Mucosa of gallbladder (tissue), 1 donor: ENCODE results near the gene KIFBP. TPM values are rescaled to one million over a fixed set of nuclear protein-coding genes. Genes with fewer than 3 reads are reported as not detected.
"Not testable (repeated sequence)": the region's sequence is repeated elsewhere in the genome, so short reads cannot be mapped to it uniquely, and the experiment has no call there.

Experiments
- DNase-seq: peaks from one replicate; pipeline ENCODE4 v3.0.0-alpha.2; 2020; ENCODE audit warnings: low spot score
- total RNA-seq: library from RNA; stranded (reverse); gene quantifications from one replicate; pipeline ENCODE4 v1.2.1, GENCODE V29; 2021
- donor health status: DM: no; HTN: no; CAD: no.

The KIFBP gene, protein sequence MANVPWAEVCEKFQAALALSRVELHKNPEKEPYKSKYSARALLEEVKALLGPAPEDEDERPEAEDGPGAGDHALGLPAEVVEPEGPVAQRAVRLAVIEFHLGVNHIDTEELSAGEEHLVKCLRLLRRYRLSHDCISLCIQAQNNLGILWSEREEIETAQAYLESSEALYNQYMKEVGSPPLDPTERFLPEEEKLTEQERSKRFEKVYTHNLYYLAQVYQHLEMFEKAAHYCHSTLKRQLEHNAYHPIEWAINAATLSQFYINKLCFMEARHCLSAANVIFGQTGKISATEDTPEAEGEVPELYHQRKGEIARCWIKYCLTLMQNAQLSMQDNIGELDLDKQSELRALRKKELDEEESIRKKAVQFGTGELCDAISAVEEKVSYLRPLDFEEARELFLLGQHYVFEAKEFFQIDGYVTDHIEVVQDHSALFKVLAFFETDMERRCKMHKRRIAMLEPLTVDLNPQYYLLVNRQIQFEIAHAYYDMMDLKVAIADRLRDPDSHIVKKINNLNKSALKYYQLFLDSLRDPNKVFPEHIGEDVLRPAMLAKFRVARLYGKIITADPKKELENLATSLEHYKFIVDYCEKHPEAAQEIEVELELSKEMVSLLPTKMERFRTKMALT
- total RNA-seq = 27.7 TPM

GRCh38 chr10:68988530-68989316, at the start of gene KIFBP:
KIFBP (plus strand) TSS chr10:68988803; CDS start chr10:68988833, 30 bp downstream.
- peak; percentile 97 for DNase-seq

DNA sequence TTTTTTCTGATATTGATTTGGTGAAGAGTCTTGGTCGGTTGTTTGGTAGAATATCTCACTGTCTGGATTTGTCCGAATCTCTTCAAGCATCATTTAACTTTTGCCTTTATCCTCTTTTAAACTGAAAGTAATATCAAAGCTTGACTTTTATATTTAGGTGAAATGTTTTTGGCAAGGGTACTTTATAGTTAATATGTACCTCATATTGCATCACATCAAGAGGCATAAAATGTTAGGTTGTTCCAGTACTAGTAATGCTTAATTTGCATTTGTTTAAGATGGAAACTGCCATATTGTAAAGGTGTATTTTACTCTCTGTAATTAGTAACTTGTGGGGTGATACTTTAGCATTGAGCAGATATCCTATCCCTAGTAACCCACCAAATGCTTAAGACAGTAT, 49.7 kb upstream of the KIFBP start:
- DNase-seq = no peak

GRCh38 chr10:68940917-68941316, 47.7 kb upstream of the KIFBP start:
- DNase-seq = not testable (repeated sequence)

- no peak for DNase-seq
Observed at GRCh38 chr10:68950598-68950997, 38.0 kb upstream of the KIFBP start.

GRCh38 chr10:68954904-68955303, 33.7 kb upstream of the KIFBP start:
- DNase-seq = no peak

DNA sequence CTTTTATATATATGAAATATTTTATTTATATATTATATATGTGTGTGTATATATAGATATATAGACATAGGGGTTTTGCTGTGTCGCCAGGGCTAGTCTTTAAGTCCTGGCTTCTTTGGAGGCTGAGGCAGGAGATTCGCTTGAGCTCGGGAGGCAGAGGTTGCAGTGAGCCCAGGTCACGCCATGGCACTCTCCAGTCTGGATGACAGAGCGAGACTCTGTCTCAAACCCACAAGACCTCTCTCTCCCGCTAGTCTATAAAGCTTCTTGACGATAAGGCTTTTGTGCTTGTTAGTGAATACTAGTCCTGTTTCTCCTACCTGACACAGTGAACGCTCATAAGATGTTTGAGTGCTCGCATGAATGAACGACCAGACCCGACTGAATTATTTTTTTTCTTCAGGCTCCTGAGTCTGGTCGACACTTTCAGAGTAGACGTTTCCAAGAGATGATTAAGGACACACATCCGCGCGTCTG, 33.2 kb upstream of the KIFBP start:
- DNase-seq = no peak

DNA sequence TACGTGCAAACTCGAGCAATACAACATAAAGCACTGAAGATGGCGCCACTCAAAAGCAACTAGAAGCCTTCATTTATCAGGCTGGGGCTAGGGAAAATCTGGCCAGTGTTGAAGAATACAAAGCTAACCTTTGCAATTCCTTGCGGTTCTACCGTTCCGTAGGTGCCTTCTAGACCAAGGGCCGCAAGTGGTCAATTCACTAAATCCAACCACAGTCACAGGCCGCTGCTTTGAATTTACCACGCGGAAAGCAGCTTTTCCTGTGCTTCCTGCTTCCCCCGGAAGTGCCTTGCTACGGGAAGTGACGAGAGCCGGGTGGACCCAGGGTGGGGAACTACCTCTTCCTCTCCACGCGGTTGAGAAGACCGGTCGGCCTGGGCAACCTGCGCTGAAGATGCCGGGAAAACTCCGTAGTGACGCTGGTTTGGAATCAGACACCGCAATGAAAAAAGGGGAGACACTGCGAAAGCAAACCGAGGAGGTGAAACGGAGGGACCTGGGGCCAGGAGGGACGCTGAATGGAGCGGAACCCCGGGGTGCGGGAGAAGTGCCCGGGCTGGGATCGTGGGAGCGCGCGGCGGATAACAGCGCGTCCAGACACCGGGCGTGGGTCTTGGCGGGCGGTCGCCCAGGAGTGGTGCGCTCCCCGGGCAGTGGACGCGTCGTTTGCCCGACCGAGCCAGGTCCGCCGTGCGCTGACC, 32.6 kb upstream of the KIFBP start, which contains the start of gene DDX21:
Gene DDX21 (plus strand): TSS at position 339 of the 701 bp plus-strand sequence. CDS start 56 bp downstream, at position 395.
- peak; percentile 90 for DNase-seq

- no peak for DNase-seq
Observed at GRCh38 chr10:68957284-68957615, 31.4 kb upstream of the KIFBP start.

- DNase-seq = no peak
Observed at GRCh38 chr10:68957654-68958053, 30.9 kb upstream of the KIFBP start.

- no peak for DNase-seq
Observed at GRCh38 chr10:68959695-68960527, 28.7 kb upstream of the KIFBP start.

- DNase-seq = no peak
Observed at GRCh38 chr10:68963151-68963550, 25.5 kb upstream of the KIFBP start.

DNA sequence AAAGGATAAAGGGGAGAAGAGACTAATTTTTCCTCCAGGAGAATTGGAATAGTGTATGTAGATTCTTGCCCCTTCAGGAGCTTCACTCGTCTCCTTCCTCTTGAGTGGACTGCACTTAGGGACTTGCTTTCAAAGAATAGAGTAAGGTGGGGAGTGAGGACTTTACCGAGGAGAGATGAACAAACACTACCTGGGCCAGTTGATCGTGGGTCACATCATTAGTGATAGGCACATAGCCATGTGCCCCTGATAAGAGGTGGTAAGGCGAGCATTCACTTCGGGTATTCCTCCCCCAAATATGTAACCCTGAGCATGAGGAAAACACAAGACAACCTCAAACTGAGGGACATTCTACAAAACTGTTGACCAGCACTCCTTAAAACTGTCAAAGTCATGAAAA, 14.6 kb upstream of the KIFBP start:
- DNase-seq = no peak

- DNase-seq = not testable (repeated sequence)
Observed at GRCh38 chr10:68975936-68976473, 12.6 kb upstream of the KIFBP start.

DNA sequence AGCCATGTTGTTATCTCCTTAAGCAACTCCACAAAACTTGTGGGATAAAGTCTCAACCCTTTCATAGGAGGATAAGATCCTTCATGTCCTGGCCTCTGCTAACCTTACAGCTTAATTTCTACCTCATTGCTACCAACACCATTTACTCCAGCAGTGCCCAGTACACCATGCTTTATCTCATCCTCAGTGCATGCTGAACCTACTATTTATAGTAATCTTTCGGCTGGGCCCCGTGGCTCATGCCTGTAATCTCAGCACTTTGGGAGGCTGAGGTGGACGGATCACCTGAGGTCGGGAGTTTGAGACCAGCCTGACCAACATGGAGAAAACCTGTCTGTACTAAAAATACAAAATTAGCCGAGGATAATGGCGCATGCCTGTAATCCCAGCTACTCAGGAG, 8.9 kb upstream of the KIFBP start:
- not testable (repeated sequence) for DNase-seq

- no peak for DNase-seq
Observed at GRCh38 chr10:68981074-68981473, 7.5 kb upstream of the KIFBP start.

DNA sequence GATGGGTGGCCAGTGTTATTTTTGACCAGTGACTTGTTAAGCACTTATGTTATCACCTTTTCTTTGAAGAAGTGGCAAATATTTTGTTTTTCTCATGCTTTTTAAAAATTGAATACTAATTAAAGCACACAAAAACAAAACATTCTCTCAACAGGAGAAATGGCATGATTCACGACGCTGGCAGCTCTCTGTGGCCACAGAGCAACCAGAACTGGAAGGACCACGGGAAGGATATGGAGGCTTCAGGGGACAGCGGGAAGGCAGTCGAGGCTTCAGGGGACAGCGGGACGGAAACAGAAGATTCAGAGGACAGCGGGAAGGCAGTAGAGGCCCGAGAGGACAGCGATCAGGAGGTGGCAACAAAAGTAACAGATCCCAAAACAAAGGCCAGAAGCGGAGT, 6.2 kb upstream of the KIFBP start:
- DNase-seq = no peak

GRCh38 chr10:68987611-68988010, 992 bp upstream of the KIFBP start:
- DNase-seq = no peak

DNA sequence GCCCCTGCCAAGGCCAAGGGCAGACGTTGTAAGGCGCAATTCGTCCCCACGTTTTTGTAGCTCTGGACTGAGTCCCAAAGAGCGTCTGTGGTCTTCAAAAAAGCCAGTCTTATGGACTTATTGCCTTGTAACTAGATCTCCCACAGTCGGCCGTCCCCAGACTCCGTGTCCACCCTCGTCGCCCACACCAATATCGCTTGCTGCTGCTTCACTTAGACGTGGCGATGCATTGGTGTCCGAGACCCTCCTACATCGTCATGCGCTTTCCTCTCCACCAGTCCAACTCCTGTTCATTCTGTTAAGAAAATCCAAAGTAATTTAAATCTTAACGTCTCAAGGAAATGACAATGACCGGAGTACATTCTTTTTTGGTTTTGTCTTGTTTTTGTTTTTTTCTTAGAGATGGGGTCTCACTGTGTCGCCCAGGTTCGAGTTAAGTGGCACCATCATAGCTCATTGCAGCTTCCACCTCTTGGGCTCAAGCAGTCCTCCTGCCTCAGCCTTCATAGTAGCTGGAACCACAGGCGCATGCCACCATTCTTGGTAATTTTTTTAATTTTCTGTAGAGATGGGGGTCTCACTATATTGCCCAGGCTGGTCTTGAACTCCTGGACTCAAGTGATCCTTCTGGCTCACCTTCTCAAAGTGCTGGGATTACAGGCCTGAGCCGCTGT, 851 bp downstream of the KIFBP start:
- no peak for DNase-seq

DNA sequence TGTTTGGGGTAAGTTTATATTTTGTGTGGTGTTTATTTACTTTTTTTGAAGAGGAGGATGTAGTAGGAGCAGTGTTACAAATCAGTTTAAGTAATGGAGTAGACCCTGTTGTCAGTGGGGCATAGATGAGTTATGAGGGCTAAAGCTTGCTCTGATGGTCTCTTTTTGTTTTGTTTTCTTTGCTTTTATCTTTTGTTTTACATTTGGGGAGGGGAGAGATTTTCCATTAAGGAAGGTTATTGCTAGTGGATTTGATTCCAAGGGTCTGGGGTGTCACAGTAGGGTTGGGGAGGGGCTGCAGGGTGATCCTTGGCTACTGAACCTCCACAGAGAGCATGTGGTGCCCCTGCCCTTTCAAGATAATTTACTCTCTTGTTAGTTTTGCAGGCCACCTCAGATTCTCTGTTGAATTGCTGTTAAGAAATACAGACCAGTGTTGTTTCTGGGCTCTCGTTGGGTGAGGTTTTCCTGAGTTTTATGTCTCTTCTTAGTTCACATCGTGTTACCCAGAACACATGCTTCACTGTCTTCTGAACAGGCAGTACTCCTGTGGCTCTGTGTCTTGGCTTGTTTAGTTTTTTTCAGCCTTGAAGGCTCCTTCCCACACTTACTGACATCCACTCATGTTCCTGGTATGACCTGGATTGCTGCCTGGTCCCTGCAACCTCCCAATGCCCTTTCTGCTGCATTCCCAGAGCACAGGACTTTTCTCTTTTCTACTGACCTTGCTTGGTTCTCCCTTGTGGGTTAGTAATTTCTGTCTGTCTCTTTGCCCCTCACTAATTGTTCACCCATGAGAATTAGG, 4.2 kb downstream of the KIFBP start:
- DNase-seq = no peak
